H1 (cell line): ENCODE results near the gene GPR65. TPM values are rescaled to one million over a fixed set of nuclear protein-coding genes. Genes with fewer than 3 reads are reported as not detected.

Experiments used
- CTCF ChIA-PET: fragments of 300-600 bp; sonication (Branson Sonifier 250); formaldehyde crosslinking; loops from one replicate; lab custom pipeline; 2021; ENCODE audit not compliant: partially characterized antibody; lab: Charles Lee
- POLR2A ChIA-PET: fragments of 300-600 bp; sonication (Branson Sonifier 250); formaldehyde crosslinking; loops from one replicate; lab custom pipeline; 2021; ENCODE audit warnings: inconsistent platforms; ENCODE audit not compliant: partially characterized antibody; lab: Charles Lee
- DNase-seq, 2 experiments: peaks; one replicate each; pipeline versions ENCODE4 v3.0.0 to v3.0.0-alpha.2; 2010 to 2022; ENCODE audit warnings: low spot score in 2 of 2, low read depth in 1 of 2, mixed read lengths in 1 of 2
- FAIRE-seq: peaks from 2 replicates; lab custom pipeline; 2011; peaks lifted over from hg19 to GRCh38; lab: Jason Lieb, UNC
- H2AFZ ChIP-seq: 2 replicates; pipeline ENCODE4 v1.8.1; 2012; ENCODE audit warnings: low read length, inconsistent platforms
- H2AK5ac ChIP-seq: 2 replicates; pipeline ENCODE4 v1.6.1; 2013; ENCODE audit warnings: low read depth, low read length
- H2BK120ac ChIP-seq: replicated peaks from 2 replicates; pipeline ENCODE3; 2013; ENCODE audit warnings: low read depth, low read length, inconsistent platforms
- H2BK12ac ChIP-seq: 2 replicates; pipeline ENCODE4 v1.6.1; 2013; ENCODE audit warnings: low read depth, low read length
- H2BK15ac ChIP-seq: 2 replicates; pipeline ENCODE4 v1.6.1; 2013; ENCODE audit warnings: low read length
- H2BK20ac ChIP-seq: 2 replicates; pipeline ENCODE4 v1.6.1; 2013; ENCODE audit warnings: low read length
- H2BK5ac ChIP-seq: 2 replicates; pipeline ENCODE4 v1.6.1; 2013; ENCODE audit warnings: low read depth, low read length
- H3K14ac ChIP-seq: 2 replicates; pipeline ENCODE4 v1.6.1; 2013; ENCODE audit warnings: inconsistent platforms; ENCODE audit not compliant: insufficient read length
- H3K18ac ChIP-seq: 2 replicates; pipeline ENCODE4 v1.6.1; 2013; ENCODE audit warnings: low read length; ENCODE audit errors: extremely low read depth
- H3K23ac ChIP-seq: 2 replicates; pipeline ENCODE4 v1.6.1; 2013; ENCODE audit warnings: inconsistent platforms; ENCODE audit not compliant: insufficient read length
- H3K23me2 ChIP-seq: 2 replicates; pipeline ENCODE4 v1.6.1; 2013; ENCODE audit warnings: low read depth, low read length
- H3K27ac ChIP-seq: 2 replicates; pipeline ENCODE4 v1.6.1; 2011; ENCODE audit warnings: low read depth, low read length, inconsistent platforms
- H3K27me3 ChIP-seq, 4 experiments: replicated peaks in 1 of 4; 1 replicate in 1 of 4; 2 replicates in 3 of 4; pipeline versions ENCODE4 v1.6.1 to v1.8.1; 2011 to 2013; ENCODE audit warnings: low read length in 3 of 4, mild to moderate bottlenecking in 3 of 4, inconsistent platforms in 2 of 4, mixed read lengths in 2 of 4, moderate library complexity in 1 of 4; ENCODE audit not compliant: control insufficient read depth in 3 of 4, insufficient read depth in 3 of 4; ENCODE audit errors: extremely low read depth in 1 of 4
- H3K36me3 ChIP-seq, 4 experiments: 2 replicates each; pipeline versions ENCODE4 v1.6.1 to v1.8.1; 2011 to 2013; ENCODE audit warnings: mild to moderate bottlenecking in 4 of 4, low read length in 3 of 4, moderate library complexity in 2 of 4, control low read depth in 1 of 4, inconsistent platforms in 1 of 4; ENCODE audit not compliant: insufficient read depth in 4 of 4, control insufficient read depth in 2 of 4
- H3K4ac ChIP-seq: replicated peaks from 2 replicates; pipeline ENCODE3; 2013; ENCODE audit warnings: low read length, low read depth, mixed read lengths, inconsistent platforms; ENCODE audit not compliant: insufficient read length
- H3K4me1 ChIP-seq, 4 experiments: replicated peaks in 1 of 4; 1 replicate in 1 of 4; 2 replicates in 3 of 4; pipeline versions ENCODE4 v1.6.1 to v1.8.1; 2011 to 2013; ENCODE audit warnings: low read length in 3 of 4, inconsistent platforms in 2 of 4, mixed read lengths in 1 of 4; ENCODE audit not compliant: insufficient read depth in 4 of 4, control insufficient read depth in 3 of 4
- H3K4me2 ChIP-seq, 2 experiments: 2 replicates each; pipeline versions ENCODE4 v1.6.1 to v1.8.1; 2011 to 2013; ENCODE audit warnings: low read depth in 2 of 2, low read length in 2 of 2, control low read depth in 1 of 2, inconsistent platforms in 1 of 2, mild to moderate bottlenecking in 1 of 2; ENCODE audit not compliant: insufficient read depth in 1 of 2
- H3K4me3 ChIP-seq, 4 experiments: fragments of 200-600, 300-600 bp in 1 of 4; sonication (generic), shearing (Covaris generic), sonication (Bioruptor Twin) in 1 of 4; 2 replicates each; pipeline versions ENCODE4 v1.5.1 to v1.8.1; 2011 to 2016; ENCODE audit warnings: low read length in 4 of 4, low read depth in 3 of 4, control low read depth in 2 of 4, inconsistent platforms in 2 of 4, mild to moderate bottlenecking in 2 of 4, mixed read lengths in 1 of 4, moderate library complexity in 1 of 4; ENCODE audit not compliant: insufficient read depth in 2 of 4; ENCODE audit errors: extremely low read depth in 1 of 4
- H3K56ac ChIP-seq: replicated peaks from 2 replicates; pipeline ENCODE3; 2013; ENCODE audit warnings: low read depth, mild to moderate bottlenecking, mixed read lengths, low read length, inconsistent platforms; ENCODE audit not compliant: insufficient read length
- H3K79me1 ChIP-seq: 2 replicates; pipeline ENCODE4 v1.6.1; 2013; ENCODE audit warnings: low read depth, low read length, control low read depth
- H3K79me2 ChIP-seq, 2 experiments: 2 replicates each; pipeline versions ENCODE4 v1.6.1 to v1.8.1; 2012 to 2013; ENCODE audit warnings: low read length in 2 of 2, mild to moderate bottlenecking in 2 of 2, inconsistent platforms in 1 of 2; ENCODE audit not compliant: insufficient read depth in 2 of 2, control insufficient read depth in 1 of 2
- H3K9ac ChIP-seq, 4 experiments: replicated peaks in 1 of 4; 1 replicate in 1 of 4; 2 replicates in 3 of 4; pipeline versions ENCODE4 v1.6.1 to v1.8.1; 2011 to 2013; ENCODE audit warnings: low read depth in 3 of 4, low read length in 3 of 4, control low read depth in 2 of 4, mild to moderate bottlenecking in 2 of 4, moderate library complexity in 2 of 4, inconsistent platforms in 1 of 4; ENCODE audit errors: extremely low read depth in 1 of 4
- H3K9me3 ChIP-seq, 2 experiments: 2 replicates each; pipeline versions ENCODE4 v1.6.1 to v1.8.1; 2012 to 2013; ENCODE audit warnings: mild to moderate bottlenecking in 2 of 2, moderate library complexity in 2 of 2, control low read depth in 1 of 2, inconsistent platforms in 1 of 2, low read depth in 1 of 2, low read length in 1 of 2, mixed read lengths in 1 of 2; ENCODE audit not compliant: insufficient read depth in 2 of 2
- H4K20me1 ChIP-seq, 2 experiments: replicated peaks in 1 of 2; 2 replicates each; pipeline versions ENCODE3 to v1.8.1; 2011 to 2013; ENCODE audit warnings: inconsistent platforms in 2 of 2, low read length in 2 of 2, mild to moderate bottlenecking in 1 of 2; ENCODE audit not compliant: insufficient read depth in 2 of 2, control insufficient read depth in 1 of 2
- H4K5ac ChIP-seq: 2 replicates; pipeline ENCODE4 v1.6.1; 2013; ENCODE audit warnings: low read length, low read depth, mixed read lengths, inconsistent platforms; ENCODE audit not compliant: insufficient read length
- H4K8ac ChIP-seq: 2 replicates; pipeline ENCODE4 v1.8.0; 2013; ENCODE audit warnings: mild to moderate bottlenecking, moderate library complexity, low read length, inconsistent platforms; ENCODE audit not compliant: insufficient read depth; ENCODE audit errors: extremely low read depth
- H4K91ac ChIP-seq: replicated peaks from 2 replicates; pipeline ENCODE3; 2013; ENCODE audit warnings: low read length, mixed read lengths, inconsistent platforms; ENCODE audit not compliant: insufficient read length
- BRCA1 ChIP-seq: IDR thresholded peaks from 2 replicates; pipeline ENCODE4 v1.6.1; 2012; ENCODE audit warnings: low read depth, low read length, improper control_type of control experiment
- CTBP2 ChIP-seq: IDR thresholded peaks from 2 replicates; pipeline ENCODE4 v1.7.0; 2011; ENCODE audit warnings: borderline replicate concordance, mild to moderate bottlenecking, moderate library complexity, mixed read lengths, low read length; ENCODE audit not compliant: insufficient read depth, insufficient read length
- FOSL1 ChIP-seq: IDR thresholded peaks from 2 replicates; pipeline ENCODE4 v1.6.1; 2011; ENCODE audit warnings: mild to moderate bottlenecking, low read depth, low read length, moderate library complexity; ENCODE audit not compliant: insufficient read depth
- JUN ChIP-seq: IDR thresholded peaks from 2 replicates; pipeline ENCODE4 v1.6.1; 2011; ENCODE audit warnings: low read depth, mild to moderate bottlenecking, improper control_type of control experiment, low read length
- NANOG ChIP-seq: IDR thresholded peaks from 2 replicates; pipeline ENCODE4 v1.6.1; 2011; ENCODE audit warnings: low read length, low read depth, mild to moderate bottlenecking, inconsistent platforms; ENCODE audit not compliant: insufficient read depth, poor library complexity, severe bottlenecking
- POLR2A ChIP-seq, 2 experiments: IDR thresholded peaks; 1 replicate in 1 of 2; 2 replicates in 1 of 2; pipeline ENCODE4 v1.6.1; 2011; ENCODE audit warnings: low read depth in 2 of 2, low read length in 2 of 2, mild to moderate bottlenecking in 2 of 2; ENCODE audit errors: control extremely low read depth in 1 of 2
- RAD21 ChIP-seq, 2 experiments: IDR thresholded peaks in 1 of 2; conservative IDR thresholded peaks in 1 of 2; 2 replicates each; pipeline ENCODE4 v1.6.1; 2011; ENCODE audit warnings: low read depth in 2 of 2, low read length in 2 of 2, improper control_type of control experiment in 1 of 2, inconsistent platforms in 1 of 2, mild to moderate bottlenecking in 1 of 2, moderate library complexity in 1 of 2
- SIX5 ChIP-seq: IDR thresholded peaks from 2 replicates; pipeline ENCODE4 v1.6.1; 2011; ENCODE audit warnings: mild to moderate bottlenecking, low read depth, low read length
- TAF1 ChIP-seq: IDR thresholded peaks from 2 replicates; pipeline ENCODE4 v1.6.1; 2011; ENCODE audit warnings: mild to moderate bottlenecking, low read depth, low read length
- TAF7 ChIP-seq: optimal IDR thresholded peaks from 2 replicates; pipeline ENCODE3; 2011; ENCODE audit warnings: low read depth, mild to moderate bottlenecking, inconsistent platforms, low read length, moderate library complexity, borderline replicate concordance
- USF2 ChIP-seq: IDR thresholded peaks from 2 replicates; pipeline ENCODE4 v1.6.1; 2011; ENCODE audit warnings: low read length, improper control_type of control experiment
- WGBS, 2 experiments: shearing (Covaris generic) in 1 of 2; methylation state at CpG; one replicate each; pipeline versions ENCODE4 v1.1.6 to v1.1.7; 2013 to 2015; ENCODE audit warnings: low lambda C conversion rate in 2 of 2, mixed read lengths in 2 of 2, inconsistent platforms in 1 of 2, low coverage in 1 of 2, missing lambda C conversion rate in 1 of 2; ENCODE audit not compliant: insufficient replicate concordance in 2 of 2, insufficient coverage in 1 of 2, insufficient read length in 1 of 2; ENCODE audit errors: extremely low coverage in 1 of 2, missing lambda C conversion rate in 1 of 2; 5-methylcytosine and 5-hydroxymethylcytosine counted together
- polyA plus RNA-seq, 7 experiments: library from polyadenylated mRNA; depleted of rRNA in 3 of 7; stranded (reverse) in 5 of 7; unstranded in 2 of 7; fragments of >200 nt in 5 of 7; fragments of 200-250 nt in 2 of 7; gene quantifications; 1 replicate in 5 of 7; 2 replicates in 1 of 7; 4 replicates in 1 of 7; pipeline versions ENCODE4 v1.2.1 to v1.2.3, GENCODE V29; 2011 to 2013; ENCODE audit warnings: missing spikeins in 2 of 7, mixed read lengths in 2 of 7
- total RNA-seq: library from RNA; stranded (reverse); fragmentation: NEBNext Ultra II Directional; extraction: Animal tissue kit (Norgen Biotek cat#: 25700); gene quantifications from 2 replicates; pipeline ENCODE4 v1.2.1, GENCODE V29; 2021

Gene GPR65
- total and polyA plus RNA-seq, 2 of the 8 experiments (the other 6 are each of a cell fraction or from before 2014, with no cell fraction given), result not detected

- Histone ChIP-seq H3K56ac (no peak overlapping the region), H3K79me2 (no peaks in the 10 kb centered on the region), H2AFZ (no peak overlapping the region), H2BK5ac (no peak overlapping the region), H3K4me1 (peaks cover 0 to 3% (median 0%) of the 10 kb centered on the region in 4 experiments; a peak in 3 of 7 replicates), H3K27me3 (no peaks in the 10 kb centered on the region), H3K14ac (no peak overlapping the region), H2BK15ac (no peak overlapping the region), H2BK20ac (no peak overlapping the region), H3K36me3 (no peaks in the 10 kb centered on the region), H3K4me3 (no peak overlapping the region), H3K9me3 (no peaks in the 10 kb centered on the region), H4K20me1 (no peaks in the 10 kb centered on the region), H2BK120ac (no peak overlapping the region), H4K91ac (no peak overlapping the region), H2BK12ac (no peak overlapping the region), H3K4ac (no peak overlapping the region), H3K23me2 (peaks cover 8% of the 10 kb centered on the region; the same call in 1 of the 2 replicates), H2AK5ac (no peak overlapping the region), H4K5ac (no peak overlapping the region), H3K27ac (no peak overlapping the region), H3K4me2 (no peak overlapping the region), H3K18ac (no peak overlapping the region), H3K9ac (no peak overlapping the region), H3K79me1 (no peaks in the 10 kb centered on the region), H4K8ac (no peak overlapping the region), H3K23ac (no peak overlapping the region)
- ChIA-PET CTCF (interaction anchor here (1.5 kb wide), 1 partner anchor 172 kb away, joined by 6 read pairs; no protein-coding TSS in a partner anchor), POLR2A (no interaction called here)
- 67% methylated on average over 1 of the region's 1 CpG; no CpG with 5 or more reads in 1 of the 2 experiments for WGBS, 2 experiments
- DNase-seq, result no peak
- no peak for FAIRE-seq
- TF ChIP-seq TAF1 (no peak), POLR2A (IDR thresholded peaks at IDR 0.05; ENCODE audit: control extremely low read depth in 1 of 2, low read depth in 2 of 2, low read length in 2 of 2) (no peak), RAD21 (IDR thresholded peaks at IDR 0.05 in 1 of 2, conservative IDR thresholded peaks at IDR 0.05 in 1 of 2; ENCODE audit: low read depth in 2 of 2, low read length in 2 of 2) (no peak), SIX5 (no peak), TAF7 (no peak), FOSL1 (no peak), BRCA1 (no peak), JUN (no peak), USF2 (no peak), NANOG (no peak), CTBP2 (no peak)
Observed at GRCh38 chr14:87996291-87996592, 8.7 kb upstream of the GPR65 start.
